Activated CD8-positive, alpha-beta T cell treated with anti-CD3 and anti-CD28 coated beads for 36 hours (primary cell): Measurements from ENCODE around the gene KRTAP12-3. TPM values are rescaled to one million over a fixed set of nuclear protein-coding genes. Genes with fewer than 3 reads are reported as not detected.
A peak's percentile ranks its signal among the peaks of the same experiment; 100 is the strongest.
"Not testable (repeated sequence)": the region's sequence is repeated elsewhere in the genome, so short reads cannot be mapped to it uniquely, and the experiment has no call there.

Source experiments
- ATAC-seq: fragments of 200-7000 bp; cut with Tn5 transposase; one replicate; pipeline ENCODE4 v1.10.0; 2021; ENCODE audit warnings: mild to moderate bottlenecking, moderate library complexity
- CTCF ChIA-PET: fragments of 350-600 bp; sonication (Branson Sonifier 250); formaldehyde crosslinking; loops from one replicate; lab custom pipeline; 2021; ENCODE audit warnings: antibody characterized with exemption; lab: Charles Lee
- POLR2A ChIA-PET: fragments of 350-600 bp; sonication (Branson Sonifier 250); formaldehyde crosslinking; loops from one replicate; lab custom pipeline; 2021; ENCODE audit warnings: antibody characterized with exemption; lab: Charles Lee
- DNase-seq: peaks from one replicate; pipeline ENCODE4 v3.0.0-alpha.2; 2020
- H3K27ac Mint-ChIP-seq: one replicate; pipeline ENCODE4 v1.8.0; 2021; ENCODE audit warnings: mild to moderate bottlenecking, mixed read lengths
- H3K27me3 Mint-ChIP-seq: one replicate; pipeline ENCODE4 v1.8.0; 2021; ENCODE audit warnings: mixed read lengths
- H3K36me3 Mint-ChIP-seq: one replicate; pipeline ENCODE4 v1.8.0; 2021; ENCODE audit warnings: low read depth, mixed read lengths
- H3K4me1 Mint-ChIP-seq: one replicate; pipeline ENCODE4 v1.8.0; 2021; ENCODE audit warnings: low read depth, mixed read lengths
- H3K4me3 Mint-ChIP-seq: one replicate; pipeline ENCODE4 v1.8.0; 2021; ENCODE audit warnings: mild to moderate bottlenecking, moderate library complexity, mixed read lengths
- H3K9me3 Mint-ChIP-seq: one replicate; pipeline ENCODE4 v1.8.0; 2021; ENCODE audit warnings: mixed read lengths
- CTCF ChIP-seq: fragments of 200-600 bp; IDR thresholded peaks from one replicate; pipeline ENCODE4 v1.8.0; 2022; ENCODE audit warnings: antibody characterized with exemption, mild to moderate bottlenecking
- intact Hi-C: fragments of 100-400 bp; cut with micrococcal nuclease; formaldehyde crosslinking; loops from one replicate; pipeline ENCODE4 v1.10.0; 2022
- total RNA-seq, 2 experiments: library from RNA; stranded (reverse); gene quantifications; one replicate each; pipeline ENCODE4 v1.2.3, GENCODE V29; 2021

Gene KRTAP12-3
- not detected for total RNA-seq

- intact Hi-C loops, result no loop called here
- CTCF ChIA-PET, result interaction anchor here (1.0 kb wide), 1 partner anchor 147 kb away, joined by 3 read pairs; no protein-coding TSS in a partner anchor
- ATAC-seq (peak; percentile 61), DNase-seq (peak; percentile 40)
- peaks cover 62% of the 10 kb centered on the region for H3K4me1 Mint-ChIP-seq
- no peaks in the 10 kb centered on the region for H3K27me3 Mint-ChIP-seq
- no peak for TF ChIP-seq CTCF
- POLR2A ChIA-PET, result interaction anchor here (1.4 kb wide), 1 partner anchor 10 kb away, joined by 4 read pairs; no protein-coding TSS in a partner anchor
- peaks cover 28% of the 10 kb centered on the region for H3K36me3 Mint-ChIP-seq
- H3K27ac Mint-ChIP-seq, result peak within 1 kb of the TSS; percentile 87
- H3K4me3 Mint-ChIP-seq, result peak within 1 kb of the TSS; percentile 43
- H3K9me3 Mint-ChIP-seq, result peaks cover 38% of the 10 kb centered on the region
Measured at GRCh38 chr21:44657635-44658540, at the start of gene KRTAP12-3. Gene KRTAP12-3 (plus strand): TSS chr21:44657932. CDS start chr21:44657980, 48 bp downstream.

GRCh38 chr21:44609193-44609592, 48.5 kb upstream of the KRTAP12-3 start:
- Mint-ChIP-seq H3K9me3 (peaks cover 19% of the 10 kb centered on the region), H3K4me3 (no peak overlapping the region), H3K27me3 (peaks cover 3% of the 10 kb centered on the region), H3K36me3 (no peaks in the 10 kb centered on the region), H3K27ac (no peak overlapping the region), H3K4me1 (no peaks in the 10 kb centered on the region)
- POLR2A ChIA-PET, result no interaction called here
- no peak for ATAC-seq
- DNase-seq, result no peak
- intact Hi-C loops, result no loop called here
- CTCF ChIA-PET, result no interaction called here
- TF ChIP-seq CTCF, result no peak

- CTCF ChIA-PET, ATAC-seq, H3K4me3 Mint-ChIP-seq, H3K27ac Mint-ChIP-seq, H3K27me3 Mint-ChIP-seq, POLR2A ChIA-PET, H3K4me1 Mint-ChIP-seq, H3K36me3 Mint-ChIP-seq, intact Hi-C loops, DNase-seq: not testable (repeated sequence)
- H3K9me3 Mint-ChIP-seq, result peaks cover 18% of the 10 kb centered on the region
Measured at GRCh38 chr21:44610157-44610843, 47.4 kb upstream of the KRTAP12-3 start.

GRCh38 chr21:44611551-44611950, 46.2 kb upstream of the KRTAP12-3 start:
- CTCF ChIA-PET, result interaction anchor here (1.3 kb wide), 1 partner anchor 14 kb away, joined by 3 read pairs; no protein-coding TSS in a partner anchor
- no peaks in the 10 kb centered on the region for H3K36me3 Mint-ChIP-seq
- POLR2A ChIA-PET, result no interaction called here
- ATAC-seq (no peak), DNase-seq (no peak)
- no peak overlapping the region for H3K27ac Mint-ChIP-seq
- peaks cover 16% of the 10 kb centered on the region for H3K9me3 Mint-ChIP-seq
- no peak for TF ChIP-seq CTCF
- H3K27me3 Mint-ChIP-seq, result no peaks in the 10 kb centered on the region
- H3K4me3 Mint-ChIP-seq, result no peak overlapping the region
- H3K4me1 Mint-ChIP-seq, result peaks cover 10% of the 10 kb centered on the region
- intact Hi-C loops, result no loop called here

- ATAC-seq, result no peak
- H3K9me3 Mint-ChIP-seq, result peaks cover 15% of the 10 kb centered on the region
- H3K27ac Mint-ChIP-seq, result no peak within 1 kb of the TSS
- DNase-seq, result no peak
- peaks cover 13% of the 10 kb centered on the region for H3K4me1 Mint-ChIP-seq
- intact Hi-C loops, result no loop called here
- no peak for TF ChIP-seq CTCF
- no peak within 1 kb of the TSS for H3K4me3 Mint-ChIP-seq
- H3K36me3 Mint-ChIP-seq, result no peaks in the 10 kb centered on the region
- CTCF ChIA-PET, result interaction anchor here (1.3 kb wide), 1 partner anchor 13 kb away, joined by 3 read pairs; no protein-coding TSS in a partner anchor
- POLR2A ChIA-PET, result no interaction called here
- no peaks in the 10 kb centered on the region for H3K27me3 Mint-ChIP-seq
Measured at GRCh38 chr21:44612029-44612486, 45.7 kb upstream of the KRTAP12-3 start, which contains the start of gene KRTAP10-8. Gene KRTAP10-8 (plus strand): TSS chr21:44612079. CDS start chr21:44612101, 22 bp downstream.
